Esophagus squamous epithelium (tissue), 5 donors: ENCODE measurements around the gene TRIM54. TPM values are rescaled to one million over a fixed set of nuclear protein-coding genes. Genes with fewer than 3 reads are reported as not detected.

Experiments used
- DNase-seq: peaks from one replicate; lab custom pipeline; 2025; lab: John Stamatoyannopoulos, UW
- H3K27ac ChIP-seq, 4 donors: fragments of 200-600 bp; sonication (generic); one replicate each; pipeline ENCODE4 v1.5.1; 2016 to 2019; ENCODE audit warnings: mild to moderate bottlenecking in 1 of 4
- H3K27me3 ChIP-seq, 4 donors: fragments of 200-600 bp; sonication (generic); 1 replicate in 3 of 4; 2 replicates in 1 of 4; pipeline versions ENCODE4 v1.5.1 to v1.6.0; 2017 to 2021; ENCODE audit warnings: antibody characterized with exemption in 1 of 4
- H3K36me3 ChIP-seq, 3 donors: fragments of 200-600 bp; sonication (generic); one replicate each; pipeline ENCODE4 v1.5.1; 2016 to 2019
- H3K4me1 ChIP-seq, 3 donors: fragments of 200-600 bp; sonication (generic); one replicate each; pipeline ENCODE4 v1.5.1; 2017 to 2019
- H3K4me3 ChIP-seq, 4 donors: fragments of 200-600 bp; sonication (generic); 1 replicate in 3 of 4; 2 replicates in 1 of 4; pipeline ENCODE4 v1.5.1; 2016 to 2019; ENCODE audit warnings: mild to moderate bottlenecking in 2 of 4, moderate library complexity in 1 of 4
- H3K9me3 ChIP-seq, 3 donors: fragments of 200-600 bp; sonication (generic); one replicate each; pipeline ENCODE4 v1.5.1; 2016 to 2019
- CTCF ChIP-seq, 6 experiments: fragments of 450-650 bp in 4 of 6; fragments of 200-600 bp in 2 of 6; sonication (generic) in 2 of 6; IDR thresholded peaks; one replicate each; pipeline ENCODE4 v1.5.1; 2016 to 2019; ENCODE audit warnings: antibody characterized with exemption in 6 of 6, mild to moderate bottlenecking in 4 of 6, moderate library complexity in 4 of 6
- POLR2A ChIP-seq, 4 donors: fragments of 450-650 bp; IDR thresholded peaks; one replicate each; pipeline ENCODE4 v1.6.1; 2017; ENCODE audit warnings: antibody characterized with exemption in 4 of 4, mild to moderate bottlenecking in 4 of 4, moderate library complexity in 3 of 4
- WGBS, 2 donors: methylation state at CpG; one replicate each; pipeline ENCODE4 v1.1.5; 2018; 5-methylcytosine and 5-hydroxymethylcytosine counted together
- intact Hi-C: fragments of 100-400 bp; cut with DNase I; formaldehyde crosslinking; loops from one replicate; pipeline ENCODE4 v1.15.0; 2022
- total RNA-seq, 4 donors: library from RNA; depleted of rRNA; stranded (reverse); fragments of >200 nt; gene quantifications; one replicate each; pipeline ENCODE4 v1.1.0, GENCODE V29; 2016
- donor health status: DM: yes; HTN: yes; CAD: no.

Gene TRIM54
- total RNA-seq, 4 donors from 2014 or later, result not detected

GRCh38 chr2:27306573-27307286 lies 24.5 kb downstream of the TRIM54 start:
- Histone ChIP-seq H3K36me3 (peaks cover 0 to 19% (median 0%) of the 10 kb centered on the region in 3 donors), H3K9me3 (no peaks in the 10 kb centered on the region), H3K4me3 (peak overlapping the region in 2 of 4 donors; percentile 5 to 44), H3K4me1 (peaks cover 16 to 36% (median 20%) of the 10 kb centered on the region in 3 donors), H3K27me3 (peaks cover 12 to 47% (median 20%) of the 10 kb centered on the region in 4 donors), H3K27ac (no peak overlapping the region)
- WGBS, 2 donors, result 3% methylated on average over 21 of the region's 51 CpGs; no CpG with 5 or more reads in 1 of the 2 donors
- DNase-seq, result no peak
- TF ChIP-seq CTCF (IDR thresholded peaks at IDR 0.05) (no peak), POLR2A (IDR thresholded peaks at IDR 0.05) (no peak)
- intact Hi-C loops, result loop anchor here (10.0 kb wide), 1 partner anchor 212 kb away; no protein-coding TSS in a partner anchor

- Histone ChIP-seq H3K4me1 (peaks cover 16 to 36% (median 20%) of the 10 kb centered on the region in 3 donors), H3K36me3 (peaks cover 0 to 24% (median 0%) of the 10 kb centered on the region in 3 donors), H3K27me3 (peaks cover 12 to 47% (median 20%) of the 10 kb centered on the region in 4 donors), H3K9me3 (no peaks in the 10 kb centered on the region), H3K27ac (no peak overlapping the region), H3K4me3 (peak overlapping the region in 1 of 4 donors; percentile 44)
- no peak for DNase-seq
- intact Hi-C loops, result loop anchor here (10.0 kb wide), 1 partner anchor 212 kb away; no protein-coding TSS in a partner anchor
- TF ChIP-seq CTCF (IDR thresholded peaks at IDR 0.05) (no peak), POLR2A (IDR thresholded peaks at IDR 0.05) (no peak)
- 3 to 13% methylated on average over 5 to 6 of the region's 14 CpGs for WGBS, 2 donors
Measured at GRCh38 chr2:27307287-27307544, 25.0 kb downstream of the TRIM54 start.

- H3K4me1 ChIP-seq, result peaks cover 16 to 36% (median 20%) of the 10 kb centered on the region in 3 donors
- H3K9me3 ChIP-seq, result no peaks in the 10 kb centered on the region
- peaks cover 12 to 47% (median 20%) of the 10 kb centered on the region in 4 donors for H3K27me3 ChIP-seq
- intact Hi-C loops, result loop anchor here (10.0 kb wide), 1 partner anchor 213 kb away; no protein-coding TSS in a partner anchor
- H3K36me3 ChIP-seq, result peaks cover 0 to 27% (median 0%) of the 10 kb centered on the region in 3 donors
- WGBS, 2 donors, result 2% methylated on average over 16 of the region's 75 CpGs; no CpG with 5 or more reads in 1 of the 2 donors
- H3K4me3 ChIP-seq, result peak overlapping the region in 1 of 4 donors; percentile 34
- no peak for DNase-seq
- no peak for TF ChIP-seq POLR2A (IDR thresholded peaks at IDR 0.05)
- TF ChIP-seq CTCF (IDR thresholded peaks at IDR 0.05), result no peak
- no peak overlapping the region for H3K27ac ChIP-seq
Measured at GRCh38 chr2:27307545-27308358, 25.5 kb downstream of the TRIM54 start.

GRCh38 chr2:27308359-27308881 lies 26.2 kb downstream of the TRIM54 start, which contains the start of gene UCN:
Gene UCN, minus strand, starts transcription at chr2:27308445. Its CDS starts 550 bp downstream, at chr2:27307895.
- intact Hi-C loops, result loop anchor here (10.0 kb wide), 1 partner anchor 214 kb away; no protein-coding TSS in a partner anchor
- WGBS, 2 donors, result 10 to 44% methylated on average over 2 to 13 of the region's 25 CpGs
- TF ChIP-seq CTCF (IDR thresholded peaks at IDR 0.05) (no peak), POLR2A (IDR thresholded peaks at IDR 0.05) (no peak)
- Histone ChIP-seq H3K36me3 (peaks cover 0 to 27% (median 0%) of the 10 kb centered on the region in 3 donors), H3K4me1 (peaks cover 16 to 30% (median 20%) of the 10 kb centered on the region in 3 donors), H3K9me3 (no peaks in the 10 kb centered on the region), H3K27ac (no peak within 1 kb of the TSS), H3K4me3 (peak within 1 kb of the TSS in 1 of 4 donors; percentile 34), H3K27me3 (peaks cover 12 to 47% (median 20%) of the 10 kb centered on the region in 4 donors)
- DNase-seq, result no peak
